B cell (primary cell): ENCODE measurements around the gene ROR2. TPM values are rescaled to one million over a fixed set of nuclear protein-coding genes. Genes with fewer than 3 reads are reported as not detected.

Experiments used
- ATAC-seq: fragments of 200-7000 bp; cut with Tn5 transposase; one replicate; pipeline ENCODE4 v1.10.0; 2021; ENCODE audit warnings: low read depth, mild to moderate bottlenecking, moderate number of reproducible peaks, moderate library complexity
- CTCF ChIA-PET: fragments of 350-600 bp; sonication (Branson Sonifier 250); formaldehyde crosslinking; loops from one replicate; lab custom pipeline; 2021; ENCODE audit warnings: antibody characterized with exemption, inconsistent platforms; lab: Charles Lee
- POLR2A ChIA-PET: fragments of 350-600 bp; sonication (Branson Sonifier 250); formaldehyde crosslinking; loops from one replicate; lab custom pipeline; 2021; ENCODE audit warnings: antibody characterized with exemption; lab: Charles Lee
- DNase-seq: peaks from one replicate; pipeline ENCODE4 v3.0.0; 2013
- H2AFZ ChIP-seq: 2 replicates; pipeline ENCODE4 v1.6.1; 2012; ENCODE audit warnings: mild to moderate bottlenecking, low read depth, low read length; ENCODE audit not compliant: insufficient read depth, poor library complexity, severe bottlenecking
- H3K27ac ChIP-seq, 2 donors: 1 replicate in 1 of 2; 2 replicates in 1 of 2; pipeline ENCODE4 v1.5.1; 2012 to 2013; ENCODE audit warnings: low read length in 2 of 2, mild to moderate bottlenecking in 2 of 2, moderate library complexity in 1 of 2
- H3K27me3 ChIP-seq, 4 experiments: fragments of 200-600 bp in 1 of 4; sonication (generic) in 1 of 4; replicated peaks in 1 of 4; 1 replicate in 2 of 4; 2 replicates in 2 of 4; pipeline versions ENCODE4 v1.6.1 to v1.7.0; 2013 to 2016; ENCODE audit warnings: low read length in 3 of 4, mild to moderate bottlenecking in 2 of 4, mixed read lengths in 1 of 4, moderate library complexity in 1 of 4; ENCODE audit not compliant: insufficient read depth in 4 of 4, control insufficient read depth in 3 of 4; ENCODE audit errors: control extremely low read depth in 1 of 4
- H3K36me3 ChIP-seq, 2 experiments: replicated peaks in 1 of 2; 1 replicate in 1 of 2; 2 replicates in 1 of 2; pipeline versions ENCODE4 v1.6.1 to v1.7.1; 2013; ENCODE audit warnings: low read length in 1 of 2; ENCODE audit not compliant: insufficient read depth in 2 of 2, control insufficient read depth in 1 of 2; ENCODE audit errors: control extremely low read depth in 1 of 2, extremely low read depth in 1 of 2
- H3K4me1 ChIP-seq, 2 donors: fragments of 200-600 bp in 1 of 2; sonication (generic) in 1 of 2; 1 replicate in 1 of 2; 2 replicates in 1 of 2; pipeline versions ENCODE4 v1.5.1 to v1.6.1; 2013 to 2017; ENCODE audit warnings: low read length in 2 of 2; ENCODE audit not compliant: control insufficient read depth in 2 of 2, insufficient read depth in 2 of 2
- H3K4me2 ChIP-seq: replicated peaks from 2 replicates; pipeline ENCODE3; 2012; ENCODE audit warnings: mild to moderate bottlenecking, low read depth, low read length; ENCODE audit not compliant: poor library complexity, severe bottlenecking
- H3K4me3 ChIP-seq, 5 experiments: fragments of 200-600 bp in 1 of 5; sonication (generic) in 1 of 5; 1 replicate in 3 of 5; 2 replicates in 2 of 5; pipeline versions ENCODE4 v1.5.1 to v1.7.0; 2011 to 2016; ENCODE audit warnings: low read length in 4 of 5, mild to moderate bottlenecking in 4 of 5, low read depth in 2 of 5, control low read depth in 1 of 5, moderate library complexity in 1 of 5; ENCODE audit not compliant: insufficient read depth in 1 of 5; ENCODE audit errors: control extremely low read depth in 1 of 5, extremely low read depth in 1 of 5
- H3K79me2 ChIP-seq: fragments of 200-600 bp; sonication (generic); one replicate; pipeline ENCODE4 v1.6.0; 2016; ENCODE audit warnings: low read length; ENCODE audit not compliant: control insufficient read depth, insufficient read depth
- H3K9ac ChIP-seq: fragments of 200-600 bp; sonication (generic); 2 replicates; pipeline ENCODE4 v1.6.1; 2017; ENCODE audit warnings: mild to moderate bottlenecking, low read length, moderate library complexity
- H3K9me3 ChIP-seq, 3 donors: one replicate each; pipeline versions ENCODE4 v1.6.1 to v1.7.1; 2013; ENCODE audit warnings: low read length in 2 of 3; ENCODE audit not compliant: control insufficient read depth in 2 of 3, insufficient read depth in 1 of 3; ENCODE audit errors: control extremely low read depth in 1 of 3
- H4K20me1 ChIP-seq: 2 replicates; pipeline ENCODE4 v1.6.0; 2012; ENCODE audit warnings: mild to moderate bottlenecking, low read length; ENCODE audit not compliant: insufficient read depth, control insufficient read depth, poor library complexity, severe bottlenecking
- H3K27ac Mint-ChIP-seq: one replicate; pipeline ENCODE4 v1.8.0; 2021; ENCODE audit warnings: mixed read lengths
- H3K27me3 Mint-ChIP-seq: one replicate; pipeline ENCODE4 v1.8.0; 2021; ENCODE audit warnings: mixed read lengths
- H3K4me1 Mint-ChIP-seq: one replicate; pipeline ENCODE4 v1.8.0; 2021; ENCODE audit warnings: mixed read lengths
- H3K4me3 Mint-ChIP-seq: one replicate; pipeline ENCODE4 v1.8.0; 2021; ENCODE audit warnings: mixed read lengths
- H3K9me3 Mint-ChIP-seq: one replicate; pipeline ENCODE4 v1.8.0; 2022; ENCODE audit warnings: mixed read lengths; ENCODE audit not compliant: insufficient read depth
- EZH2 ChIP-seq: IDR thresholded peaks from 2 replicates; pipeline ENCODE4 v1.6.1; 2012; ENCODE audit warnings: borderline replicate concordance, low read depth, mild to moderate bottlenecking, moderate library complexity, low read length; ENCODE audit not compliant: insufficient read depth, poor library complexity, severe bottlenecking
- WGBS: methylation state at CpG from one replicate; pipeline ENCODE4 v1.1.5; 2013; ENCODE audit warnings: missing lambda C conversion rate; ENCODE audit not compliant: insufficient coverage; 5-methylcytosine and 5-hydroxymethylcytosine counted together
- intact Hi-C: fragments of 100-400 bp; cut with micrococcal nuclease; formaldehyde crosslinking; loops from one replicate; pipeline ENCODE4 v1.10.0; 2022
- polyA plus RNA-seq: library from polyadenylated mRNA; depleted of rRNA; stranded (reverse); fragments of >200 nt; gene quantifications from 2 replicates; pipeline ENCODE4 v1.2.3, GENCODE V29; 2012
- total RNA-seq, 2 donors: library from RNA; stranded (reverse); fragments of 120-200 nt in 1 of 2; gene quantifications; 1 replicate in 1 of 2; 2 replicates in 1 of 2; pipeline versions ENCODE4 v1.2.3 to v1.2.4, GENCODE V29; 2013 to 2022
- TF ChIP-seq, protein P1 (sequence below): fragments of 200-600 bp; IDR thresholded peaks from one replicate; pipeline ENCODE4 v1.8.0; 2022; ENCODE audit warnings: antibody characterized with exemption, mild to moderate bottlenecking

The ROR2 gene
- total and polyA plus RNA-seq, 2 donors (not counting 1 experiment from before 2014, with no cell fraction given), result 0.21 to 0.49 TPM

DNA sequence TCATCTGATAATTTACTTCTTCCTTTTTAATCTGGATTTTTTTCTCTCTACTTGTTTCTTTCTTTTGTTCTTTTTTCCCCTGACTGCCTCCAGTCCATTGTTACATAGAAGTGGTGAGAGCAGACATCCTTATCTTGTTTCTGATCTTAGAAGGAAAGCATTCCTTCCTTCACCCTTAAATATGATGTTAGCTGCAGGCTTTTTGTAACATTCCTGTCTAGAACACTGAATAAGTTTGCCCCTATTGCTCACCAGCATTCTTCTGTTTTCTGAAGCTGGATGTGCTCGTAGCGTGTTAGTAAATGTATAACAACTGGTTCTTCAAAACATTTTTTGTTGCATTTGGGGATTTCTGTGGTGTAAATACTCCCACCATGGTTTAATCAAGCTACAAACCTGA, 389.7 kb downstream of the ROR2 start:
- Histone ChIP-seq H3K79me2 (no peaks in the 10 kb centered on the region), H3K4me3 (no peak overlapping the region), H3K36me3 (no peaks in the 10 kb centered on the region), H3K4me2 (no peak overlapping the region), H4K20me1 (no peaks in the 10 kb centered on the region), H3K9ac (no peak overlapping the region), H3K9me3 (no peaks in the 10 kb centered on the region), H3K27me3 (no peaks in the 10 kb centered on the region), H3K4me1 (no peaks in the 10 kb centered on the region), H2AFZ (no peak overlapping the region), H3K27ac (no peak overlapping the region)
- no CpG with 5 or more reads among the region's 2 CpGs for WGBS
- H3K4me3 Mint-ChIP-seq, result no peak overlapping the region
- DNase-seq, result no peak
- TF ChIP-seq, protein P1, sequence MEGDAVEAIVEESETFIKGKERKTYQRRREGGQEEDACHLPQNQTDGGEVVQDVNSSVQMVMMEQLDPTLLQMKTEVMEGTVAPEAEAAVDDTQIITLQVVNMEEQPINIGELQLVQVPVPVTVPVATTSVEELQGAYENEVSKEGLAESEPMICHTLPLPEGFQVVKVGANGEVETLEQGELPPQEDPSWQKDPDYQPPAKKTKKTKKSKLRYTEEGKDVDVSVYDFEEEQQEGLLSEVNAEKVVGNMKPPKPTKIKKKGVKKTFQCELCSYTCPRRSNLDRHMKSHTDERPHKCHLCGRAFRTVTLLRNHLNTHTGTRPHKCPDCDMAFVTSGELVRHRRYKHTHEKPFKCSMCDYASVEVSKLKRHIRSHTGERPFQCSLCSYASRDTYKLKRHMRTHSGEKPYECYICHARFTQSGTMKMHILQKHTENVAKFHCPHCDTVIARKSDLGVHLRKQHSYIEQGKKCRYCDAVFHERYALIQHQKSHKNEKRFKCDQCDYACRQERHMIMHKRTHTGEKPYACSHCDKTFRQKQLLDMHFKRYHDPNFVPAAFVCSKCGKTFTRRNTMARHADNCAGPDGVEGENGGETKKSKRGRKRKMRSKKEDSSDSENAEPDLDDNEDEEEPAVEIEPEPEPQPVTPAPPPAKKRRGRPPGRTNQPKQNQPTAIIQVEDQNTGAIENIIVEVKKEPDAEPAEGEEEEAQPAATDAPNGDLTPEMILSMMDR, result no peak
- no peak for TF ChIP-seq EZH2
- peaks cover 32% of the 10 kb centered on the region for H3K27me3 Mint-ChIP-seq
- ChIA-PET POLR2A (no interaction called here), CTCF (no interaction called here)
- H3K4me1 Mint-ChIP-seq, result no peaks in the 10 kb centered on the region
- ATAC-seq, result no peak
- intact Hi-C loops, result no loop called here
- H3K9me3 Mint-ChIP-seq, result no peaks in the 10 kb centered on the region
- H3K27ac Mint-ChIP-seq, result no peak overlapping the region

DNA sequence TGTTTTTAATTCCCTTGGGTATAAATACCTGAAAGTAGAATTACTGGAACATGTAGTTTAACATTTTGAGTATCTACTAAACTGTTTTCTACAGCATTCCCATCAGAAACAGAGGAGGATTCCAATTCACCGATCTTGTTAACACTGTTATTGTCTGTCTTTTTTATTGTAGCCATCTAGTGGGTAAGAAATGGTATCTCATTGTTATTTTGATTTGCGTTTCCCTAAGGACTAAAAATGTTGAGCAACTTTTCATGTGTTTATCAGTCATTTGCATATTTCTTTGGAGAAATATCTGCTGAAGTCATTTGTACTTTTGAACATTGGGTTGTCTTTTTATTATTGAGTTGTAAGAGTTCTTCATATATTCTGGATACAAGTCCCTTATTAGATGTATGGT, 391.1 kb downstream of the ROR2 start:
- no CpG with 5 or more reads among the region's 2 CpGs for WGBS
- no peak overlapping the region for H3K4me3 Mint-ChIP-seq
- no peaks in the 10 kb centered on the region for H3K4me1 ChIP-seq
- H3K27me3 Mint-ChIP-seq, result peaks cover 32% of the 10 kb centered on the region
- ChIA-PET CTCF (no interaction called here), POLR2A (no interaction called here)
- no peak for DNase-seq
- H3K27me3 ChIP-seq, result no peaks in the 10 kb centered on the region
- TF ChIP-seq, protein P1, result no peak
- TF ChIP-seq EZH2, result no peak
- no peak overlapping the region for H3K4me2 ChIP-seq
- no peak overlapping the region for H3K4me3 ChIP-seq
- no peak for ATAC-seq
- no peaks in the 10 kb centered on the region for H3K4me1 Mint-ChIP-seq
- no peaks in the 10 kb centered on the region for H3K36me3 ChIP-seq
- intact Hi-C loops, result no loop called here
- H3K27ac Mint-ChIP-seq, result no peak overlapping the region
- H3K9ac ChIP-seq, result no peak overlapping the region
- no peaks in the 10 kb centered on the region for H3K9me3 Mint-ChIP-seq
- no peaks in the 10 kb centered on the region for H4K20me1 ChIP-seq
- H2AFZ ChIP-seq, result no peak overlapping the region
- H3K27ac ChIP-seq, result no peak overlapping the region
- H3K79me2 ChIP-seq, result no peaks in the 10 kb centered on the region
- H3K9me3 ChIP-seq, result no peaks in the 10 kb centered on the region
